CD8-positive, alpha-beta memory T cell (primary cell): ENCODE measurements around the gene HPS1. TPM values are rescaled to one million over a fixed set of nuclear protein-coding genes. Genes with fewer than 3 reads are reported as not detected.
A peak's percentile ranks its signal among the peaks of the same experiment; 100 is the strongest.

Source experiments
- CTCF ChIA-PET: fragments of 350-600 bp; sonication (Branson Sonifier 250); formaldehyde crosslinking; loops from one replicate; lab custom pipeline; 2021; ENCODE audit warnings: antibody characterized with exemption; lab: Charles Lee
- POLR2A ChIA-PET: fragments of 350-600 bp; sonication (Branson Sonifier 250); formaldehyde crosslinking; loops from one replicate; lab custom pipeline; 2021; ENCODE audit warnings: antibody characterized with exemption; lab: Charles Lee
- DNase-seq, 5 donors: peaks; one replicate each; pipeline versions ENCODE4 v3.0.0 to v3.0.0-alpha.2; 2020 to 2022; ENCODE audit warnings: mixed read lengths in 1 of 5
- H3K27ac ChIP-seq: one replicate; pipeline ENCODE4 v1.7.0; 2013; ENCODE audit warnings: low read depth, mild to moderate bottlenecking, low read length, moderate library complexity
- H3K27me3 ChIP-seq: 2 replicates; pipeline ENCODE4 v1.7.0; 2013; ENCODE audit warnings: low read length, mild to moderate bottlenecking; ENCODE audit not compliant: insufficient read depth, poor library complexity, severe bottlenecking
- H3K36me3 ChIP-seq: 2 replicates; pipeline ENCODE4 v1.7.0; 2013; ENCODE audit warnings: mild to moderate bottlenecking, low read length, moderate library complexity; ENCODE audit not compliant: insufficient read depth
- H3K4me1 ChIP-seq: 2 replicates; pipeline ENCODE4 v1.7.0; 2013; ENCODE audit warnings: mild to moderate bottlenecking, low read length, moderate library complexity; ENCODE audit not compliant: insufficient read depth
- H3K4me3 ChIP-seq: 2 replicates; pipeline ENCODE4 v1.7.0; 2013; ENCODE audit warnings: mild to moderate bottlenecking, low read length
- H3K9me3 ChIP-seq: 2 replicates; pipeline ENCODE4 v1.7.0; 2013; ENCODE audit warnings: mild to moderate bottlenecking, low read length
- H3K27ac Mint-ChIP-seq, 8 donors: one replicate each; pipeline ENCODE4 v1.8.0; 2020 to 2021; ENCODE audit warnings: mixed read lengths in 8 of 8, mild to moderate bottlenecking in 6 of 8, inconsistent platforms in 3 of 8, moderate library complexity in 3 of 8
- H3K27me3 Mint-ChIP-seq, 2 donors: one replicate each; pipeline ENCODE4 v1.8.0; 2020 to 2021; ENCODE audit warnings: mixed read lengths in 2 of 2, mild to moderate bottlenecking in 1 of 2, moderate library complexity in 1 of 2
- H3K36me3 Mint-ChIP-seq, 3 donors: one replicate each; pipeline ENCODE4 v1.8.0; 2020 to 2021; ENCODE audit warnings: mixed read lengths in 3 of 3, inconsistent platforms in 1 of 3, mild to moderate bottlenecking in 1 of 3
- H3K4me1 Mint-ChIP-seq, 3 donors: one replicate each; pipeline ENCODE4 v1.8.0; 2020 to 2021; ENCODE audit warnings: mixed read lengths in 3 of 3, inconsistent platforms in 1 of 3, mild to moderate bottlenecking in 1 of 3
- H3K4me3 Mint-ChIP-seq, 7 donors: one replicate each; pipeline ENCODE4 v1.8.0; 2020 to 2021; ENCODE audit warnings: mixed read lengths in 7 of 7, mild to moderate bottlenecking in 6 of 7, moderate library complexity in 4 of 7, inconsistent platforms in 2 of 7
- H3K9me3 Mint-ChIP-seq, 5 donors: one replicate each; pipeline ENCODE4 v1.8.0; 2020 to 2022; ENCODE audit warnings: mixed read lengths in 5 of 5, mild to moderate bottlenecking in 3 of 5, moderate library complexity in 2 of 5, inconsistent platforms in 1 of 5
- polyA plus RNA-seq: library from polyadenylated mRNA; unstranded; fragments of 300-500 nt; fragmentation: Illumina TruSeq; gene quantifications from one replicate; pipeline ENCODE4 v1.2.3, GENCODE V29; 2021
- total RNA-seq, 2 experiments: library from RNA; stranded (reverse); gene quantifications; one replicate each; pipeline ENCODE4 v1.2.3, GENCODE V29; 2021

HPS1 gene
- total and polyA plus RNA-seq, 3 experiments from 2014 or later = 50.5 to 89.8 (median 58.3) TPM

DNA sequence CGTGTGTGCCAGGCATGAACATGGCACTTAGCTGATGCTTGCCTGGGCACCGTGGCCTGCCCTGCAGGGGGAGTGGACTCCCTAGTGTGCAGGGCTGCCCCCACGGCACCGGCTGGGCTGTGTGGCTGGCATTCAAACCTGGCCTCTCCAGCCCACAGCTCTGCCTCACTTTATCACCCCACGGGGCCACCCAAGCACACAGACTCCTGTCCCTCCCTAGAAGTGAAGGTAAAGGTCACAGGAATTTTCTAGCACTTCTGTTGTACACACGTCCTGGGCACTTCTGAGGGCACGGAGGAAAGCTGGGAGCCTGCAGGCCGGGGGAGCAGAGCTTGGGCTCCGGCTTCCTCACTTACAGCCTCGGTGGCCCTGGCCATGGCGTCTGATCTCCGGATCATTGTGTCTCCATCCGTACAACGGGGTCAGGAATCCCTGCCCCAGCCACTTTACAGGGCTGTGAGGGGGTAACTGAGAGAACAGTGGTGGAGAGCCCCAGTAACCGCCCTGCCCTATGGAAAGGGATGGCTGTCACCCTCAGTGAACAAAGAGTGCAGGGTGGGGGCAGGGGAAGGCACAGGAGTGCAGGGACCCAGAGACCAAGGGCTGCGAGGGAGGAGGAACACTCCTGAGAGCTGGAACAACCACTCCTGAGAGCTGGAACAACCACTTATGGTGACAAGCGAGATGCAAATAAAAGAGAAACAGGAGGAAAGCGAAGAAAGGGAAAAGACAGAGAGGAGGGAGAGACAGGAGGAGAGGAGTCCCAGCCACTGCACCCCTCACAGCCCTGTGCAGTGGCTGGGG is 27.9 kb downstream of the HPS1 start:
- H3K27me3 Mint-ChIP-seq = no peaks in the 10 kb centered on the region
- Histone ChIP-seq H3K27ac (no peak overlapping the region), H3K36me3 (peaks cover 14% of the 10 kb centered on the region), H3K27me3 (no peaks in the 10 kb centered on the region), H3K4me1 (peaks cover 16% of the 10 kb centered on the region), H3K4me3 (no peak overlapping the region), H3K9me3 (no peaks in the 10 kb centered on the region)
- peaks cover 0 to 69% (median 9%) of the 10 kb centered on the region in 3 donors for H3K36me3 Mint-ChIP-seq
- H3K4me3 Mint-ChIP-seq = no peak overlapping the region
- CTCF ChIA-PET = no interaction called here
- peak overlapping the region in 5 of 8 donors; percentile 35 to 91 (median 83) for H3K27ac Mint-ChIP-seq
- peaks cover 14 to 18% (median 14%) of the 10 kb centered on the region in 3 donors for H3K4me1 Mint-ChIP-seq
- no peaks in the 10 kb centered on the region for H3K9me3 Mint-ChIP-seq
- DNase-seq = peak in 1 of 5 donors; percentile 21
- POLR2A ChIA-PET = no interaction called here

DNA sequence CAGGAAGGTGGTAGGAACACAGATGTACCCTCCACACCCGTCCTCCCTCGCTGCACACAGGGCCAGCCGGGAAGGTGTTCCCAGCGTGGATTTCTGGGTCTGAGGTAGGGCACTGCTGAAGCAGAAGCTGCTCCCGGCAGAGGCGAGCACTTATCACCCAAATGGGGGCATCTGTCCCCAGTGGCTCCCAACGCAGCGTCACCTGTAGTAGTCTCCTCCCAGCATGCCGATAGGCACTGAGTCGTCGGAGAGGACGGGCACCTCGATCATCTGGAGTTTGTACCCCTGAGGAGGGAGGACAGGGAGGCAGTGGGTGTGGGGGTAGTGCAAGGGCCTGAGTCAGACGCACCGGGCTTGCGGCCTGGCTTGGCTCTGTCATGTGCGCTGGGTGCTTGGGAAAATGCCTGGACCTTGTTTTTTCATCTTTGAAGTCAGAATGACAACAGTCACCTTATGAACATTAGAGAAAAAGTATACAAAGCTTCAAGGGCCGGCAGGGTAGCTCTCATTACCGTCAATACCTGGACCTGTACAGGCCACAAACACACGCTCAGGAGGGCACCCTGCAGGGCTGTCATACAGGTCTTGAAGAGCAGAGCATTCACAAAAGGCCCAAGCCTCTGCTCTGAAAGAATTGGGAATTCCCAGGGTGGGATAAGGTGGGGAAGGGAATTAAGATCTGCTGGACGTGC is 28.6 kb downstream of the HPS1 start:
- CTCF ChIA-PET = no interaction called here
- no peaks in the 10 kb centered on the region for H3K27me3 ChIP-seq
- H3K36me3 Mint-ChIP-seq = peaks cover 0 to 62% (median 9%) of the 10 kb centered on the region in 3 donors
- H3K36me3 ChIP-seq = peaks cover 14% of the 10 kb centered on the region
- no peaks in the 10 kb centered on the region for H3K9me3 ChIP-seq
- no peak overlapping the region for H3K4me3 Mint-ChIP-seq
- POLR2A ChIA-PET = no interaction called here
- DNase-seq = peak in 1 of 5 donors; percentile 28
- no peak overlapping the region for H3K4me3 ChIP-seq
- H3K27ac ChIP-seq = no peak overlapping the region
- peaks cover 16% of the 10 kb centered on the region for H3K4me1 ChIP-seq
- peak overlapping the region in 1 of 8 donors; percentile 71 for H3K27ac Mint-ChIP-seq
- peaks cover 17 to 22% (median 17%) of the 10 kb centered on the region in 3 donors for H3K4me1 Mint-ChIP-seq
- no peaks in the 10 kb centered on the region for H3K9me3 Mint-ChIP-seq
- H3K27me3 Mint-ChIP-seq = no peaks in the 10 kb centered on the region

DNA sequence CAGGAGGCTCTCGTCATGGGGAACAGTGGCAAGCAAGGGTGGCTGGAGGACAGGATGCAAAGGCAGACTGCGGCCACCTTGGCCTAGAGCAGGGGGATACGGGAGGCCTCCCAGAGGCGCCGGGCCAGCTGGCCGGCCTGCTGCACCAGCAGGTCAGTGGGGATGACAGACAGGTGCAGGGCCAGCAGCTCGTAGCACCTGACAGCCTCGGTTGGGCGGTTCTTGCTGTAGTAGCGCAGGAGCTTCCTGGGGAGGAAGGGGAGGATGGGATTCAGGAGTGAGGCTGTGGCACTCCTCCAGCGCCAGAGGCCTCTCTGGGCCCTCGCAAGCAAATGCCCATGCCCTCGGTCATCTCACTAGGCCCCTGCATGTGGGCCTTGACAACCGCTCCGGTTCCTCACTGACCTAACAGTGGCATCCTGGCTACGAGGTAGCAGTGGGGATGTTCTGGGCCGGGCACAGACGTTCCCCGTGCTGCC is 29.2 kb downstream of the HPS1 start:
- peaks cover 17 to 28% (median 22%) of the 10 kb centered on the region in 3 donors for H3K4me1 Mint-ChIP-seq
- POLR2A ChIA-PET = no interaction called here

DNA sequence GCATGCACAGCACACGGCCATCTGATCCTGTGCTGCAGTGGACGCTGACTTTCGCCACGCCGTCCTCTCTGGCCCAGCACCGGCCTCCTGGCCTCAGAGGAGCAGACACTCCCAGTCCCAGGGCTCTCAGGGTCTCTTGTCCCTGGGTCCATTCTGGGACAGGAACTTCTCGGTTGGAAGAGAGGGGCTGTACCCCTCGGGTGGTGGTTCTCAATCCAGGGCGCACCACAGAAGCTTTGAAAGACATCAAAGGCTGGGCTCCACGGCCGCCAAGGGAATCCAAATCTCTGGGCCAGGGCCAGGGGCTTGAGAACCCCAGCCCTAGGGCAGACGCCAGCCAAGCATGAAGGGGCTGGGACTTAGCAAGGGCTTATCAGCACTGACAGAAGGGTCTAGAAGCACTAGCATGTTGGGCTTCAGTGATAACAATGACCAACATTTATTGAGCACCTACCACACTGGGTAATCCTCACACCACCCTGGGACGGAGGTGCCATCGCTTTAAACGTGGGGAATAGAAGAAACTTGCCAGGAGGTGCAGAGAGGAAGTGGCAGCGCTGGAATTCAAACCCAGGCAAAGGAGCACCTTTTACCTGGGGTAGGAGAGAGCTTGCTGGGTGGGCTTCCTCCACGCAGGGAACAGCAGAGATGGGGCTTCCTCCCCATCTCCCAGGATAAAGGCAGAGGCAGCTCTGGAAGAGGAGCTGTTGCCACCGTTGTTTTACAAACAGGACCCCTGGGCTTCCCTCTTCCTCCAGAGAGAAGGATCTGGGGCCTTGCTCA is 29.9 kb downstream of the HPS1 start:
- peaks cover 0 to 54% (median 6%) of the 10 kb centered on the region in 3 donors for H3K36me3 Mint-ChIP-seq
- no peak overlapping the region for H3K4me3 Mint-ChIP-seq
- no peaks in the 10 kb centered on the region for H3K9me3 Mint-ChIP-seq
- Histone ChIP-seq H3K27ac (no peak overlapping the region), H3K4me1 (peaks cover 16% of the 10 kb centered on the region), H3K9me3 (no peaks in the 10 kb centered on the region), H3K36me3 (peaks cover 6% of the 10 kb centered on the region), H3K27me3 (no peaks in the 10 kb centered on the region), H3K4me3 (no peak overlapping the region)
- H3K27me3 Mint-ChIP-seq = no peaks in the 10 kb centered on the region
- peak in 1 of 5 donors; percentile 24 for DNase-seq
- ChIA-PET CTCF (interaction anchor here (1.5 kb wide), 1 partner anchor 9 kb away, joined by 5 read pairs; no protein-coding TSS in a partner anchor), POLR2A (no interaction called here)
- peaks cover 17 to 30% (median 24%) of the 10 kb centered on the region in 3 donors for H3K4me1 Mint-ChIP-seq
- H3K27ac Mint-ChIP-seq = peak overlapping the region in 5 of 8 donors; percentile 56 to 84 (median 68)

More for the DNA sequence above, 29.2 kb downstream of the HPS1 start:
- H3K4me1 ChIP-seq = peaks cover 16% of the 10 kb centered on the region
- DNase-seq = peak in 1 of 5 donors; percentile 28
- Mint-ChIP-seq H3K36me3 (peaks cover 0 to 57% (median 7%) of the 10 kb centered on the region in 3 donors), H3K9me3 (no peaks in the 10 kb centered on the region), H3K4me3 (no peak overlapping the region), H3K27me3 (no peaks in the 10 kb centered on the region), H3K27ac (peak overlapping the region in 1 of 8 donors; percentile 68)
- no peaks in the 10 kb centered on the region for H3K27me3 ChIP-seq
- CTCF ChIA-PET = interaction anchor here (1.5 kb wide), 1 partner anchor 8 kb away, joined by 5 read pairs; no protein-coding TSS in a partner anchor
- H3K4me3 ChIP-seq = no peak overlapping the region
- H3K27ac ChIP-seq = no peak overlapping the region
- peaks cover 8% of the 10 kb centered on the region for H3K36me3 ChIP-seq
- H3K9me3 ChIP-seq = no peaks in the 10 kb centered on the region

DNA sequence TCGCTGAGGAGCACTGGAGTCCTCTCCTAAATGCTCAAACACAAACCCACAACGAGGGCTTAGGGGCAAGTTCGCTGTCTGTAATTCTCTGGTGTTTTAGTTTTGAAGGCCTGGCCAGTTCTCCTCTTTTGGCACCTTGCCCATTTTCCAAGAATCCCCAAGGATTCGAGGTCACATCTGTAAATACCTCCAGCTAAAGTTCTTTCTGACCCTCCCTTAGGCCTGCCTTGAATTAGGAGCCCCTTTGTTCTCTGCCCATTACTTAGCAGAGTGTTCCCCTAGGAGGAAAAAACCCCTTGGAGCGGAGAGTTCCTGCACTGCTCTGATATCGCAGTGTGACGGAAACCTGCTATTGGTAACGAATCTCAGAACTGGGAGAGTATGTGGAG is 31.0 kb downstream of the HPS1 start:
- H3K9me3 Mint-ChIP-seq = no peaks in the 10 kb centered on the region
- no peak overlapping the region for H3K27ac ChIP-seq
- H3K4me3 ChIP-seq = no peak overlapping the region
- DNase-seq = peak in 1 of 5 donors; percentile 23
- H3K4me1 Mint-ChIP-seq = peaks cover 17 to 36% (median 30%) of the 10 kb centered on the region in 3 donors
- ChIA-PET CTCF (interaction anchor here (1.5 kb wide), 2 partner anchors 10 kb away, joined by 5 to 7 read pairs; no protein-coding TSS in a partner anchor), POLR2A (interaction anchor here (0.5 kb wide), 1 partner anchor 302 kb away, joined by 3 read pairs; no protein-coding TSS in a partner anchor)
- H3K36me3 ChIP-seq = peaks cover 6% of the 10 kb centered on the region
- H3K27ac Mint-ChIP-seq = peak overlapping the region in 4 of 8 donors; percentile 67 to 98 (median 78)
- peaks cover 16% of the 10 kb centered on the region for H3K4me1 ChIP-seq
- H3K4me3 Mint-ChIP-seq = peak overlapping the region in 6 of 7 donors; percentile 74 to 98 (median 92)
- no peaks in the 10 kb centered on the region for H3K9me3 ChIP-seq
- no peaks in the 10 kb centered on the region for H3K27me3 ChIP-seq
- H3K27me3 Mint-ChIP-seq = no peaks in the 10 kb centered on the region
- peaks cover 0 to 44% (median 6%) of the 10 kb centered on the region in 3 donors for H3K36me3 Mint-ChIP-seq

DNA sequence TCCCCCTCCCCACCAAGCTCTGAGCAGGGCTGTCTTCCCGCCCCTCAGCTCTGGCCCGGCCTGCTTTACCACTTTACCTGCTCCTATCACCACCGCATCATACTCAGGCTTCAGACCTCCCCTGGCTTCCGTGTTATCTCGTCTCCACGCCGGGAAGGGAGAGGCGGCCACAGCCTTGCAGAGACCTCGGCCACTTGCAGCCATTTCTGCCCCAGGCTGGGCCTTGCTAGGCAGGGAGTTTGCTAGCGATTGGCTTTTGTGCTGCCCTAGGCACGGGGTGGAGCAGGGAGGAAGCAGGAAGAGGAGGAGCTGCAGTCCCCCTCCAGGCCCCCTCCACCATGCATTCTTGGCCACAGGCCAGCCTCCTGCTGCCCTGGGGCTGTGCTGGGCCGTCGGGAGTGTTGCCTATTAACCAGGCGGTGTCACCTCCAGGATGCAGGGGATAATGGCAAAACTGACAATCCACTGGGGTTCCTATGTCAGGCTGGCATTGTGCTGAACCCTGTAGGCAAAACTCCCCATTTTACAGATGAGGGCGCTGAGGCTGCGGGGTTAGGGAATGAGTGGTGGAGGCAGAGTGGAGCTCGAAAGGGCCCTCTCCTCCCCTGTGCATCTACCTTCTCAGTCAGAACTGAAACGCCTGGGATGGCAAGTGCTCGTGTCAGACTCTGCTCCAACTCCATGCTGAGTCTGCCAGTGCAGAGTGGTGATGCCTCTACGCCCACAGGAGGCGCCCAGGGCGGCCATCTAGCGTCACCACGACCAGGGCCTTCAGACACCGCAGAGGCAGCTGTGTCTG is 31.6 kb downstream of the HPS1 start, which contains the start of gene PYROXD2:
Gene PYROXD2 (minus strand): TSS at position 251 of the 799 bp plus-strand sequence. CDS start 47 bp downstream, at position 204.
- Histone ChIP-seq H3K27me3 (no peaks in the 10 kb centered on the region), H3K9me3 (no peaks in the 10 kb centered on the region), H3K27ac (peak within 1 kb of the TSS; percentile 52), H3K36me3 (peaks cover 6% of the 10 kb centered on the region), H3K4me3 (peak within 1 kb of the TSS; percentile 68), H3K4me1 (peaks cover 16% of the 10 kb centered on the region)
- Mint-ChIP-seq H3K36me3 (peaks cover 0 to 42% (median 6%) of the 10 kb centered on the region in 3 donors), H3K9me3 (no peaks in the 10 kb centered on the region), H3K4me1 (peaks cover 17 to 36% (median 30%) of the 10 kb centered on the region in 3 donors), H3K27me3 (no peaks in the 10 kb centered on the region), H3K27ac (peak within 1 kb of the TSS; percentile 67 to 98 (median 94)), H3K4me3 (peak within 1 kb of the TSS; percentile 86 to 98 (median 95))
- ChIA-PET POLR2A (interaction anchor here (0.5 kb wide), 1 partner anchor 301 kb away, joined by 3 read pairs; no protein-coding TSS in a partner anchor), CTCF (interaction anchor here (1.5 kb wide), 1 partner anchor 10 kb away, joined by 7 read pairs; no protein-coding TSS in a partner anchor)
- DNase-seq = peak in 4 of 5 donors; percentile 52 to 63 (median 58)
